Chondrocyte (in vitro differentiated cells): ENCODE results near the gene IGF1R. TPM values are rescaled to one million over a fixed set of nuclear protein-coding genes. Genes with fewer than 3 reads are reported as not detected.

Experiments
- DNase-seq: peaks from one replicate; pipeline ENCODE4 v3.0.0; 2021; ENCODE audit warnings: mixed read lengths, low spot score
- H3K27ac Mint-ChIP-seq: one replicate; pipeline ENCODE4 v1.8.0; 2021; ENCODE audit warnings: mild to moderate bottlenecking, moderate library complexity, mixed read lengths; ENCODE audit not compliant: unreplicated experiment
- H3K27me3 Mint-ChIP-seq: 2 replicates; pipeline ENCODE4 v1.8.0; 2021; ENCODE audit warnings: low read depth, mixed read lengths
- H3K36me3 Mint-ChIP-seq: 2 replicates; pipeline ENCODE4 v1.8.0; 2021; ENCODE audit warnings: low read depth, mixed read lengths
- H3K4me1 Mint-ChIP-seq: 2 replicates; pipeline ENCODE4 v1.8.0; 2021; ENCODE audit warnings: low read depth, mild to moderate bottlenecking, mixed read lengths
- H3K4me3 Mint-ChIP-seq: one replicate; pipeline ENCODE4 v1.8.0; 2021; ENCODE audit warnings: mild to moderate bottlenecking, moderate library complexity, mixed read lengths; ENCODE audit not compliant: unreplicated experiment
- H3K9me3 Mint-ChIP-seq: 2 replicates; pipeline ENCODE4 v1.8.0; 2021; ENCODE audit warnings: low read depth, mixed read lengths
- total RNA-seq: library from RNA; stranded (reverse); gene quantifications from 3 replicates; pipeline ENCODE4 v1.2.1, GENCODE V29; 2021
- TF ChIP-seq, protein P1 (sequence below): fragments of 200-600 bp; sonication (generic); IDR thresholded peaks from 2 replicates; pipeline ENCODE4 v1.5.0; 2021; ENCODE audit warnings: antibody characterized with exemption, mild to moderate bottlenecking, moderate library complexity

The IGF1R gene
- total RNA-seq, 1 donor from 2014 or later = 119 TPM

DNA sequence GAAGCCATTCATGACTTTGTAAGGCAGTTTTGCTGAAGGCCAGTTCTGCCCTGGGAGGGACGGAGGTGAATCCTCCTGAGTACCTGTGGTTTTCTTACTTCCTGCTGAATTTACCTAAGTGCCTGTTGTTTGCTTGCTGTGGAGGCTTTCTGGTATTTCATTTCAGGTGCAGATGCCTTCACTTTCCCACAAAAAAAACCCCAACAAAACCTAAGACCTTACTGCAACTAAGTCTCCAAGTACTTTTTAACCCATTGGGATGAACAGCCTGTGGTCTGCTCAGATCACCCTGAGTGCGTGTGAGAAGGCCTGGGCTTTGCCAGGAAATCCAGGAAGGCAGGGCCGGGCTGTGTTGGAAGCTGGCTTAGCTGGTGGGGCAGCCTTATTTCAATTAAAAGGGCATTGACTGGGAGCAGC, 65.3 kb downstream of the IGF1R start:
- peaks cover 11% of the 10 kb centered on the region for H3K36me3 Mint-ChIP-seq
- TF ChIP-seq, protein P1, sequence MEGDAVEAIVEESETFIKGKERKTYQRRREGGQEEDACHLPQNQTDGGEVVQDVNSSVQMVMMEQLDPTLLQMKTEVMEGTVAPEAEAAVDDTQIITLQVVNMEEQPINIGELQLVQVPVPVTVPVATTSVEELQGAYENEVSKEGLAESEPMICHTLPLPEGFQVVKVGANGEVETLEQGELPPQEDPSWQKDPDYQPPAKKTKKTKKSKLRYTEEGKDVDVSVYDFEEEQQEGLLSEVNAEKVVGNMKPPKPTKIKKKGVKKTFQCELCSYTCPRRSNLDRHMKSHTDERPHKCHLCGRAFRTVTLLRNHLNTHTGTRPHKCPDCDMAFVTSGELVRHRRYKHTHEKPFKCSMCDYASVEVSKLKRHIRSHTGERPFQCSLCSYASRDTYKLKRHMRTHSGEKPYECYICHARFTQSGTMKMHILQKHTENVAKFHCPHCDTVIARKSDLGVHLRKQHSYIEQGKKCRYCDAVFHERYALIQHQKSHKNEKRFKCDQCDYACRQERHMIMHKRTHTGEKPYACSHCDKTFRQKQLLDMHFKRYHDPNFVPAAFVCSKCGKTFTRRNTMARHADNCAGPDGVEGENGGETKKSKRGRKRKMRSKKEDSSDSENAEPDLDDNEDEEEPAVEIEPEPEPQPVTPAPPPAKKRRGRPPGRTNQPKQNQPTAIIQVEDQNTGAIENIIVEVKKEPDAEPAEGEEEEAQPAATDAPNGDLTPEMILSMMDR = no peak
- no peak overlapping the region for H3K4me3 Mint-ChIP-seq
- no peak for DNase-seq
- no peaks in the 10 kb centered on the region for H3K27me3 Mint-ChIP-seq
- peaks cover 47% of the 10 kb centered on the region for H3K4me1 Mint-ChIP-seq
- peaks cover 10% of the 10 kb centered on the region for H3K9me3 Mint-ChIP-seq
- H3K27ac Mint-ChIP-seq = no peak overlapping the region

DNA sequence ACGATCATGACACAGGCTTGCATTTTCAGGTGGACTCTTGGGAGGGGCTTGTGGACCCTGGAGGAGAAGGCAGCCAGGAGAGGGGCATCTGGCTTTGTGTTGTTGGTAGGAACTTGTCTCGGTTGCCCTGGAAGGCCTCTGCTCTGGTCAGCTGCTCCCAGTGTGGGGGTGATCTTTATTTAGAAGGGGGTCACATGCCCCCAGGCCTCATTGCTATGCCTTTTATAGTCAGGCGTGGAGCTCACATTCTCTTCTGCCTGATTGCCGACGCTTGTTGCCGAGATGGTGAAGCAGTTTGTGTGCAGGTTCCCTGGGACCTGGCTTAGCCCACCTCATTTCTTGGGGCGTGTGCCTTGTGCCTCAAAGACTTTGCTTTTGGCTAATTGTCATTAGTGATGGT, 66.6 kb downstream of the IGF1R start:
- peaks cover 10% of the 10 kb centered on the region for H3K9me3 Mint-ChIP-seq
- DNase-seq = no peak
- peak overlapping the region; percentile 9 for H3K27ac Mint-ChIP-seq
- TF ChIP-seq, protein P1 = no peak
- peaks cover 9% of the 10 kb centered on the region for H3K36me3 Mint-ChIP-seq
- no peaks in the 10 kb centered on the region for H3K27me3 Mint-ChIP-seq
- H3K4me1 Mint-ChIP-seq = peaks cover 55% of the 10 kb centered on the region
- H3K4me3 Mint-ChIP-seq = no peak overlapping the region

DNA sequence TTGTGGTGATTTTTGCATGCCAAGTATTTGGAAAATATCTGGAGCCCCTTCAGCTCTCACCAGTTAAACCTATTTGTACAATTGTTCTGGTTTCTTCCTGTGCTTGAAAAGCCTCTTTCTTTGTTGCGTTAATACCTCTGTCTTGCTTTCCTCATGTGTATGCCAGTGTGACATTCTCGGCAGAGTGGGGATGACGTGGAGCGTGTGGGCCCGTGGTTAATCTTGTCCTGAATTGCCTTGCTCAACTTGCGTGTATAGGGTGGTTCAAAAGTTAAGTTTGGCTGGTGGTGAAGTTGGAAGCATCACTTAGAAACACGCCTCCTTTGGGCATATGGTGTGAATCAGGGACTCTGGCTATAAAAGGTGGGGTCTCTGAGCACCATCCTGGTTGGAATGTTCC, 67.1 kb downstream of the IGF1R start:
- TF ChIP-seq, protein P1 = no peak
- no peaks in the 10 kb centered on the region for H3K27me3 Mint-ChIP-seq
- peaks cover 10% of the 10 kb centered on the region for H3K9me3 Mint-ChIP-seq
- H3K4me3 Mint-ChIP-seq = no peak overlapping the region
- DNase-seq = no peak
- H3K4me1 Mint-ChIP-seq = peaks cover 59% of the 10 kb centered on the region
- no peak overlapping the region for H3K27ac Mint-ChIP-seq
- peaks cover 9% of the 10 kb centered on the region for H3K36me3 Mint-ChIP-seq

DNA sequence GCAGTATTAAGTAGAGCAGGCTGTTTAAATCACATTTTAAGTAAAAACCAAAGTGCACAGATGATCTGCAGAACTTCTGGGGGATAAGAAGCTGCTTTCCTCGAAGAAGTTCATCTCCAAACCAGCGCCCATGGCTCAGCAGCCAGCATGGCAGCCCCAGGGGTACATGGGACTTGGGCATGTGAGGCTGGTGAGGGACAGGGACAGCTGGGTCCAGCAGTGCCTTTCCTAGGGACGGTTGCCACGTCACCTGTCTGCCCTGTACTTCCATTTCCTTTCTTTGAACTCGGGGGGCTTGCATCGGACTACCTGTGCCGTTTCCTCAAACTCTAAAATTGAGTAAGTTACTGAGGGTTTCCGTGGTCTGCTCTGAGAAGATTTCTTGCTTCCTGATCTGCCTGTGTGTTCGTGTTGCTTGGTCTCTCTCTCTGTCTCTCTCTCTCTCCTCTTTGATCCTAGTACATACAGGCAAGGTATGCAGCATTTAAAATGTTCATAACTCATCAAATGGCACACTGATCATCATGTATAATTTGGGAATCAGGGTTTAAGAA, 67.6 kb downstream of the IGF1R start:
- DNase-seq = no peak
- peaks cover 9% of the 10 kb centered on the region for H3K36me3 Mint-ChIP-seq
- peaks cover 65% of the 10 kb centered on the region for H3K4me1 Mint-ChIP-seq
- peak overlapping the region; percentile 46 for H3K27ac Mint-ChIP-seq
- no peak overlapping the region for H3K4me3 Mint-ChIP-seq
- H3K27me3 Mint-ChIP-seq = no peaks in the 10 kb centered on the region
- TF ChIP-seq, protein P1 = no peak
- H3K9me3 Mint-ChIP-seq = peaks cover 10% of the 10 kb centered on the region

DNA sequence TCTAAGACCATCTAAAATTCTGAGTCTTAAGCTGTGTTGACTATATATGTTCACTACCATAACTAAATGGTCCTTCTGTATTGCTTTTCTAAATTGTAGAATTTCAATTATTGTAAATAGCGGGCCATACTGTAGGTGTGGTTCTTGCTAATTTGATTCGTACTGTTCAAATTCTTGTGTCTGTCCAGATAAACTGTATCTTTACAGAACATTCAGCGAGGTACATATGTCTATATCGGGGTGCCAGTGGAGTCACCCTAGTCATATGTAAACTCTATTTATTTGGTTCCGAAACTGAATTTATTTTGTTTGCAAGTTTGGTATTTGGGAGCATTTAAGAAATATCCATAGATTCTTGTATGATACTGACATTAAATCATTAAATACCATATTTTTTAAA, 69.0 kb downstream of the IGF1R start:
- Mint-ChIP-seq H3K27ac (no peak overlapping the region), H3K4me3 (no peak overlapping the region), H3K36me3 (peaks cover under 1% of the 10 kb centered on the region), H3K9me3 (peaks cover under 1% of the 10 kb centered on the region), H3K27me3 (no peaks in the 10 kb centered on the region), H3K4me1 (peaks cover 79% of the 10 kb centered on the region)
- TF ChIP-seq, protein P1 = no peak
- no peak for DNase-seq
